ENCODE data around the gene INPP4B.

Gene INPP4B

DNA sequence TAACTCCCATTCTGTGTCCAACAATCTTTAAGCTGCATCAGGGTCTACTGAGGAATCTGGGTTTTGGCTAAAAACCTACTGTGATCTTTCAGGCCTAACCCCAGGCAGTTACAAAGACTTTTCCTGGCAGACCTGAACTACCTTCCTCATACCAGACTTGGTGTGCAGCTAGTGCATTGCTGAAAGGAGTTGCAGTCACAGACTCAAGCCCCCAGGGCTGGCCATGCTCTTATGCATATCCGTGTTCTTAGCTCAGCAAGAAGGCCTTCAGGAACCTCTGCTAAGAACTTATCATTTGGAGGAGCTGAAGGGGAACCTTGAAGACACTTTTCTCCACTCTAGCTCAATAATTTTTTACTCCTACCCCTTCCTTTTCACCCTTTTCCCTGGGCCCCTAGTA is 147.5 kb downstream of the INPP4B start:
- Histone ChIP-seq H3K27me3 (ENCODE audit: control insufficient read depth, insufficient read depth, low read length) (no peaks in the 10 kb centered on the region), H3K36me3 (ENCODE audit: control insufficient read depth, insufficient read depth, low read length) (no peaks in the 10 kb centered on the region), H3K4me2 (ENCODE audit: low read length) (no peak overlapping the region), H3K9ac (no peak overlapping the region), H3K4me3 (ENCODE audit: low read depth, low read length) (no peak overlapping the region), H3K79me2 (no peaks in the 10 kb centered on the region), H2AFZ (no peak overlapping the region), H3K27ac (no peak overlapping the region), H3K9me3 (ENCODE audit: control insufficient read depth, low read length) (no peaks in the 10 kb centered on the region), H3K4me1 (no peaks in the 10 kb centered on the region)
- TF ChIP-seq, protein P1, sequence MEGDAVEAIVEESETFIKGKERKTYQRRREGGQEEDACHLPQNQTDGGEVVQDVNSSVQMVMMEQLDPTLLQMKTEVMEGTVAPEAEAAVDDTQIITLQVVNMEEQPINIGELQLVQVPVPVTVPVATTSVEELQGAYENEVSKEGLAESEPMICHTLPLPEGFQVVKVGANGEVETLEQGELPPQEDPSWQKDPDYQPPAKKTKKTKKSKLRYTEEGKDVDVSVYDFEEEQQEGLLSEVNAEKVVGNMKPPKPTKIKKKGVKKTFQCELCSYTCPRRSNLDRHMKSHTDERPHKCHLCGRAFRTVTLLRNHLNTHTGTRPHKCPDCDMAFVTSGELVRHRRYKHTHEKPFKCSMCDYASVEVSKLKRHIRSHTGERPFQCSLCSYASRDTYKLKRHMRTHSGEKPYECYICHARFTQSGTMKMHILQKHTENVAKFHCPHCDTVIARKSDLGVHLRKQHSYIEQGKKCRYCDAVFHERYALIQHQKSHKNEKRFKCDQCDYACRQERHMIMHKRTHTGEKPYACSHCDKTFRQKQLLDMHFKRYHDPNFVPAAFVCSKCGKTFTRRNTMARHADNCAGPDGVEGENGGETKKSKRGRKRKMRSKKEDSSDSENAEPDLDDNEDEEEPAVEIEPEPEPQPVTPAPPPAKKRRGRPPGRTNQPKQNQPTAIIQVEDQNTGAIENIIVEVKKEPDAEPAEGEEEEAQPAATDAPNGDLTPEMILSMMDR (IDR thresholded peaks at IDR 0.05) = no peak

DNA sequence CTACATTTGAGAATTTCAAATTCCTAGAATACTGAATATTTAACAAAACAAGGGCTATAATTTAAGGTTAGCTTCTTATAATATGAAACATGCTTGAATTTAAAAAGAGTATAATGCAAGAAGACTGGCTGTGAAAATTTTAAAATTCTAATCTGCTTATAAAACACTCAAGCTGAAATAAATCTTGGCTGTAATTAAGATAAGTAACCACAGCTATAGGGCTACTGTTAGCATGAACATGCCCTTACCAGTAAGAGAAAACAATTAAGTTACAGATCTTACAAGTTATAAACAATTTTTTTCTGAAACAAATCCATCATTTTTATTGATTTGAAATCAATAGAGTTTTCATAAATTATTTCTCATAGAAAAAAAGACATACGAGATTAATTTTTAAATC is 148.2 kb downstream of the INPP4B start:
- TF ChIP-seq, protein P1 (IDR thresholded peaks at IDR 0.05) = no peak
- Histone ChIP-seq H3K9me3 (ENCODE audit: control insufficient read depth, low read length) (no peaks in the 10 kb centered on the region), H2AFZ (no peak overlapping the region), H3K79me2 (no peaks in the 10 kb centered on the region), H3K4me1 (no peaks in the 10 kb centered on the region), H3K4me2 (ENCODE audit: low read length) (no peak overlapping the region), H3K36me3 (ENCODE audit: control insufficient read depth, insufficient read depth, low read length) (no peaks in the 10 kb centered on the region), H3K9ac (no peak overlapping the region), H3K27me3 (ENCODE audit: control insufficient read depth, insufficient read depth, low read length) (no peaks in the 10 kb centered on the region), H3K27ac (no peak overlapping the region), H3K4me3 (ENCODE audit: low read depth, low read length) (no peak overlapping the region)

DNA sequence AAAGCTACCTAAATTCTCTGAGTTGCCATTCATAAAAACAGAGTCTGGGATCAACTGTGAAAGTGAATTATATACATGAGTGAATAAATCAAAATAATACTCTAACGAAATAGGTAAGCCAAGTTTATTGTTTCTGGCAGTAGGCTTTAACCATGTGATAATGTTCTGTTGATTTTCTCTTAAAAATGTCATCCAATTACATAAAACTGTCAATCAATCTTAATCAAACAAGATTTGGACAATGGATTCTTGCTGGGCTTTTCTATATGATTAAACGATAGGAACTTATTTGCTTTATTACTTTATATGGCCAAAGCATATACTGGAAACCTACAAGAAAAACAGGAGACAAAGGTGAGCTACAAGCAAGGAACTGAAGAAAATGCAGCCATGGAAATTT is 148.8 kb downstream of the INPP4B start:
- no peak overlapping the region for H2AFZ ChIP-seq
- H3K79me2 ChIP-seq = no peaks in the 10 kb centered on the region
- H3K27ac ChIP-seq = no peak overlapping the region
- H3K9me3 ChIP-seq (ENCODE audit: control insufficient read depth, low read length) = no peaks in the 10 kb centered on the region
- no peaks in the 10 kb centered on the region for H3K4me1 ChIP-seq
- H3K36me3 ChIP-seq (ENCODE audit: control insufficient read depth, insufficient read depth, low read length) = no peaks in the 10 kb centered on the region
- TF ChIP-seq, protein P1 (IDR thresholded peaks at IDR 0.05) = no peak
- no peaks in the 10 kb centered on the region for H3K27me3 ChIP-seq (ENCODE audit: control insufficient read depth, insufficient read depth, low read length)
- no peak overlapping the region for H3K4me2 ChIP-seq (ENCODE audit: low read length)
- H3K9ac ChIP-seq = no peak overlapping the region
- H3K4me3 ChIP-seq (ENCODE audit: low read depth, low read length) = no peak overlapping the region

DNA sequence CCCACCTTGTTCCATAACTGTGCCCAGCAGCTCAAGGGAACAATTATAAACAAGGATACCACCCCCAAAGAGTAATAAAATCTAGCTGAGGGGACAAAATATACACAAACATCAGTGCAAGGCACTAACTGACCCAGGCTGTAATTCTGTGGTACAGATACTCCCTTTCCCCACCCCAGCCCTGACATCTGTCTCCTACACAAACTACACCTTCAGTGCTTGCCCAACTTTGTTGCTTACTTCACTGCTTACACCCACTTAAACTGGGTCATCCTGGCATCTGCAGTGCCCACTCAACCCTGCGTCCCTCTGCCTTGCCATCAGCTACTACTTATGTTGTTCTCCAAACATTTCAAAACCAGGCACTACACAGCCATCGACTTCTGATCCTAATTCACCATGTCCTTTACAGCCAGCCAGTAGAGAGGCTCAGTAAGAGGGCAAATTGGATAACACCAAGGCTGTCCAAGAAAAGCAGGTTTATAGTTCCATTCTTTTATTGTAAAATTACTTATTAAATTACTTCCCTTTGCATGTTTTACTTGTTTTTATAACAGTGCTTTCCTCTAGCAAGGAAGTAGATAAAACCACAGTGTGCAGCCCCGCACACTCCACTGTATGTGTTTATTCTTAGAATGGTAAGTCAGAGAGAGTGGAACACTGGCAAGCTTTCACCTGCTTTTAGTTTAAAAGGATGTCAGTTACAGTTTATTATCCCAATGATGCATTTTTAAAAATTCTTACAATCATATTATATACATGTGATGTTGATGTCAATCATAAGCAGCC is 149.6 kb downstream of the INPP4B start:
- Histone ChIP-seq H3K9me3 (ENCODE audit: control insufficient read depth, low read length) (no peaks in the 10 kb centered on the region), H3K79me2 (no peaks in the 10 kb centered on the region), H3K27me3 (ENCODE audit: control insufficient read depth, insufficient read depth, low read length) (no peaks in the 10 kb centered on the region), H3K27ac (no peak overlapping the region), H3K36me3 (ENCODE audit: control insufficient read depth, insufficient read depth, low read length) (no peaks in the 10 kb centered on the region), H3K4me2 (ENCODE audit: low read length) (no peak overlapping the region), H3K4me3 (ENCODE audit: low read depth, low read length) (no peak overlapping the region), H3K9ac (no peak overlapping the region), H2AFZ (no peak overlapping the region), H3K4me1 (no peaks in the 10 kb centered on the region)
- TF ChIP-seq, protein P1 (IDR thresholded peaks at IDR 0.05) = no peak

Measured in parathyroid adenoma (tissue), 2 donors.